A549 (cell line): ENCODE data around the gene NEGR1. TPM values are rescaled to one million over a fixed set of nuclear protein-coding genes. Genes with fewer than 3 reads are reported as not detected.

ENCODE experiments used
- ATAC-seq, 2 experiments: fragments of 200-7000 bp in 1 of 2; fragments of >200 bp in 1 of 2; cut with Nextera tagmentation in 1 of 2; cut with Tn5 transposase in 1 of 2; 3 replicates each; pipeline versions ENCODE4 v1.8.0 to v1.9.1; 2018 to 2020; ENCODE audit warnings: mild to moderate bottlenecking in 1 of 2, moderate library complexity in 1 of 2
- CTCF ChIA-PET: fragments of 300-600 bp; sonication (Branson Sonifier 250); formaldehyde crosslinking; extraction: SDS; loops from one replicate; lab custom pipeline; 2021; ENCODE audit warnings: antibody characterized with exemption, inconsistent platforms; lab: Yijun Ruan, JAX
- POLR2A ChIA-PET: fragments of 350-600 bp; formaldehyde crosslinking; extraction: SDS; loops from one replicate; lab custom pipeline; 2021; ENCODE audit warnings: antibody characterized with exemption, inconsistent platforms; lab: Yijun Ruan, JAX
- DNase-seq, 2 experiments: peaks; one replicate each; pipeline versions ENCODE4 v3.0.0 to v3.0.0-alpha.2; 2011 to 2016; ENCODE audit warnings: low read depth in 1 of 2, low spot score in 1 of 2
- FAIRE-seq: peaks from 2 replicates; lab custom pipeline; 2011; peaks lifted over from hg19 to GRCh38; lab: Jason Lieb, UNC
- H3K27ac ChIP-seq, 2 experiments: fragments of >200 bp; sonication (Bioruptor Twin); formaldehyde crosslinking; 3 replicates each; pipeline ENCODE4 v1.5.1; 2016 to 2017
- H3K4me1 ChIP-seq: fragments of >200 bp; sonication (Bioruptor Twin); formaldehyde crosslinking; 3 replicates; pipeline ENCODE4 v1.6.1; 2016
- H3K4me2 ChIP-seq: fragments of >200 bp; sonication (Bioruptor Twin); formaldehyde crosslinking; 3 replicates; pipeline ENCODE4 v1.6.1; 2016
- H3K4me3 ChIP-seq: fragments of >200 bp; sonication (Bioruptor Twin); formaldehyde crosslinking; 3 replicates; pipeline ENCODE4 v1.5.1; 2016
- H3K9me3 ChIP-seq: fragments of >200 bp; sonication (Bioruptor Twin); formaldehyde crosslinking; 3 replicates; pipeline ENCODE4 v1.6.1; 2016
- CBX8 ChIP-seq: fragments of 200-600 bp; sonication (generic); IDR thresholded peaks from 2 replicates; pipeline ENCODE4 v1.6.1; 2016
- CEBPB ChIP-seq, 2 experiments: fragments of >200 bp in 1 of 2; sonication (Bioruptor Twin) in 1 of 2; formaldehyde crosslinking in 1 of 2; IDR thresholded peaks; 2 replicates each; pipeline ENCODE4 v1.6.1; 2012 to 2016
- EHF ChIP-seq: fragments of 250-450 bp; sonication (Bioruptor Pico); IDR thresholded peaks from 2 replicates; pipeline ENCODE4 v1.5.0; 2020; ENCODE audit warnings: mild to moderate bottlenecking
- EP300 ChIP-seq, 2 experiments: fragments of >200 bp; sonication (Bioruptor Twin); formaldehyde crosslinking; IDR thresholded peaks; 2 replicates in 1 of 2; 3 replicates in 1 of 2; pipeline ENCODE4 v1.6.1; 2016 to 2017
- ESRRA ChIP-seq: fragments of 150-350 bp; IDR thresholded peaks from 2 replicates; pipeline ENCODE4 v1.6.1; 2014; ENCODE audit warnings: mild to moderate bottlenecking, low read length, borderline replicate concordance
- FOXS1 ChIP-seq: fragments of 250-450 bp; sonication (Bioruptor Pico); IDR thresholded peaks from 2 replicates; pipeline ENCODE4 v1.5.0; 2020; ENCODE audit warnings: mild to moderate bottlenecking, moderate library complexity
- HDAC2 ChIP-seq: fragments of 200-600 bp; sonication (generic); IDR thresholded peaks from 2 replicates; pipeline ENCODE4 v1.6.1; 2016
- HOXB13 ChIP-seq: fragments of 250-450 bp; sonication (Bioruptor Pico); IDR thresholded peaks from 2 replicates; pipeline ENCODE4 v1.5.0; 2020; ENCODE audit warnings: low read depth, mild to moderate bottlenecking, moderate library complexity
- JUN ChIP-seq, 2 experiments: fragments of >200 bp; sonication (Bioruptor Twin); formaldehyde crosslinking; IDR thresholded peaks; 2 replicates in 1 of 2; 3 replicates in 1 of 2; pipeline ENCODE4 v1.6.1; 2016 to 2017
- KDM5A ChIP-seq: fragments of 200-600 bp; sonication (generic); IDR thresholded peaks from 2 replicates; pipeline ENCODE4 v1.6.1; 2016; ENCODE audit warnings: antibody characterized with exemption, mild to moderate bottlenecking
- PHF8 ChIP-seq: fragments of 200-600 bp; sonication (generic); IDR thresholded peaks from 2 replicates; pipeline ENCODE4 v1.6.1; 2016; ENCODE audit warnings: low read depth, mild to moderate bottlenecking, antibody characterized with exemption, moderate library complexity, borderline replicate concordance
- POLR2A ChIP-seq: IDR thresholded peaks from 2 replicates; pipeline ENCODE4 v1.6.1; 2012; ENCODE audit warnings: mild to moderate bottlenecking, low read length
- RCOR1 ChIP-seq: fragments of 150-350 bp; IDR thresholded peaks from 2 replicates; pipeline ENCODE4 v1.6.1; 2014; ENCODE audit warnings: antibody characterized with exemption, low read length, low read depth
- RFX5 ChIP-seq: fragments of 450-650 bp; IDR thresholded peaks from 2 replicates; pipeline ENCODE4 v1.7.1; 2014; ENCODE audit warnings: antibody characterized with exemption, mild to moderate bottlenecking, moderate library complexity
- SMC3 ChIP-seq: fragments of >200 bp; sonication (Bioruptor Twin); formaldehyde crosslinking; IDR thresholded peaks from 3 replicates; pipeline ENCODE4 v1.6.1; 2018; ENCODE audit warnings: inconsistent platforms
- TFCP2L1 ChIP-seq: fragments of 250-450 bp; sonication (Bioruptor Pico); IDR thresholded peaks from 2 replicates; pipeline ENCODE4 v1.5.0; 2021; ENCODE audit warnings: mild to moderate bottlenecking
- TP53 ChIP-seq: fragments of 250-450 bp; sonication (Bioruptor Pico); IDR thresholded peaks from 2 replicates; pipeline ENCODE4 v1.5.0; 2021; ENCODE audit warnings: mild to moderate bottlenecking, moderate library complexity
- ZFP36 ChIP-seq: fragments of 450-650 bp; IDR thresholded peaks from 2 replicates; pipeline ENCODE4 v1.6.1; 2014; ENCODE audit warnings: borderline replicate concordance; ENCODE audit not compliant: partially characterized antibody
- WGBS: methylation state at CpG from one replicate; pipeline ENCODE4 v1.1.6; 2017; ENCODE audit errors: missing lambda C conversion rate; 5-methylcytosine and 5-hydroxymethylcytosine counted together
- polyA plus RNA-seq, 4 experiments: library from polyadenylated mRNA; depleted of rRNA in 3 of 4; stranded (reverse); fragments of >200 nt; fragmentation: RNase III in 1 of 4; extraction: RNeasy Plus Mini Kit Qiagen cat#74134 plus additional on column Dnase treatment in 1 of 4; gene quantifications; 2 replicates in 3 of 4; 3 replicates in 1 of 4; pipeline ENCODE4 v1.2.3, GENCODE V29; 2011 to 2017
- TF ChIP-seq, protein P1 (sequence below): fragments of 250-450 bp; sonication (Bioruptor Pico); IDR thresholded peaks from 2 replicates; pipeline ENCODE4 v1.5.0; 2020; ENCODE audit warnings: low read depth, mild to moderate bottlenecking, moderate library complexity
- TF ChIP-seq, protein P2 (sequence below): IDR thresholded peaks from 2 replicates; pipeline ENCODE4 v1.6.1; 2012
- TF ChIP-seq, protein P3 (sequence below): fragments of >200 bp; sonication (Bioruptor Twin); formaldehyde crosslinking; IDR thresholded peaks from 3 replicates; pipeline ENCODE4 v1.5.1; 2016
- TF ChIP-seq, protein P4 (sequence below): fragments of 450-650 bp; IDR thresholded peaks from 2 replicates; pipeline ENCODE4 v1.6.1; 2014; ENCODE audit warnings: antibody characterized with exemption

Gene NEGR1
- polyA plus RNA-seq, 2 of the 4 experiments (the other 2 are of a cell fraction), result not detected

GRCh38 chr1:71839876-71840275 is 442.5 kb downstream of the NEGR1 start:
- FAIRE-seq, result no peak
- ChIA-PET POLR2A (no interaction called here), CTCF (interaction anchor here (0.5 kb wide), 1 partner anchor 80 kb away, joined by 3 read pairs; no protein-coding TSS in a partner anchor)
- H3K27ac ChIP-seq, result no peak overlapping the region
- no peak for ATAC-seq
- H3K4me1 ChIP-seq, result no peaks in the 10 kb centered on the region
- TF ChIP-seq SMC3 (no peak), HDAC2 (no peak), CBX8 (no peak), HOXB13 (no peak), TP53 (no peak), POLR2A (no peak), EP300 (IDR thresholded peaks at IDR 0.05) (no peak), RCOR1 (no peak)
- TF ChIP-seq, protein P1, sequence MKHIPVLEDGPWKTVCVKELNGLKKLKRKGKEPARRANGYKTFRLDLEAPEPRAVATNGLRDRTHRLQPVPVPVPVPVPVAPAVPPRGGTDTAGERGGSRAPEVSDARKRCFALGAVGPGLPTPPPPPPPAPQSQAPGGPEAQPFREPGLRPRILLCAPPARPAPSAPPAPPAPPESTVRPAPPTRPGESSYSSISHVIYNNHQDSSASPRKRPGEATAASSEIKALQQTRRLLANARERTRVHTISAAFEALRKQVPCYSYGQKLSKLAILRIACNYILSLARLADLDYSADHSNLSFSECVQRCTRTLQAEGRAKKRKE (CRISPR knock-in tag), result no peak
- DNase-seq, result no peak
- H3K4me2 ChIP-seq, result no peak overlapping the region
- H3K4me3 ChIP-seq, result no peak overlapping the region
- WGBS, result 2% methylated on average over 4 of the region's 4 CpGs
- no peaks in the 10 kb centered on the region for H3K9me3 ChIP-seq

- Histone ChIP-seq H3K9me3 (no peaks in the 10 kb centered on the region), H3K4me3 (no peak overlapping the region), H3K4me2 (no peak overlapping the region), H3K4me1 (no peaks in the 10 kb centered on the region)
- POLR2A ChIA-PET, result no interaction called here
- CTCF ChIA-PET, result no interaction called here
- FAIRE-seq (no peak), DNase-seq (no peak)
- 2% methylated on average over 2 of the region's 2 CpGs for WGBS
- TF ChIP-seq RFX5 (no peak), PHF8 (no peak), ZFP36 (no peak), TP53 (no peak), EHF (CRISPR knock-in tag) (no peak)
- TF ChIP-seq, protein P2, sequence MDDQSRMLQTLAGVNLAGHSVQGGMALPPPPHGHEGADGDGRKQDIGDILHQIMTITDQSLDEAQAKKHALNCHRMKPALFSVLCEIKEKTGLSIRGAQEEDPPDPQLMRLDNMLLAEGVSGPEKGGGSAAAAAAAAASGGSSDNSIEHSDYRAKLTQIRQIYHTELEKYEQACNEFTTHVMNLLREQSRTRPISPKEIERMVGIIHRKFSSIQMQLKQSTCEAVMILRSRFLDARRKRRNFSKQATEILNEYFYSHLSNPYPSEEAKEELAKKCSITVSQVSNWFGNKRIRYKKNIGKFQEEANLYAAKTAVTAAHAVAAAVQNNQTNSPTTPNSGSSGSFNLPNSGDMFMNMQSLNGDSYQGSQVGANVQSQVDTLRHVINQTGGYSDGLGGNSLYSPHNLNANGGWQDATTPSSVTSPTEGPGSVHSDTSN, result no peak
- TF ChIP-seq, protein P3, sequence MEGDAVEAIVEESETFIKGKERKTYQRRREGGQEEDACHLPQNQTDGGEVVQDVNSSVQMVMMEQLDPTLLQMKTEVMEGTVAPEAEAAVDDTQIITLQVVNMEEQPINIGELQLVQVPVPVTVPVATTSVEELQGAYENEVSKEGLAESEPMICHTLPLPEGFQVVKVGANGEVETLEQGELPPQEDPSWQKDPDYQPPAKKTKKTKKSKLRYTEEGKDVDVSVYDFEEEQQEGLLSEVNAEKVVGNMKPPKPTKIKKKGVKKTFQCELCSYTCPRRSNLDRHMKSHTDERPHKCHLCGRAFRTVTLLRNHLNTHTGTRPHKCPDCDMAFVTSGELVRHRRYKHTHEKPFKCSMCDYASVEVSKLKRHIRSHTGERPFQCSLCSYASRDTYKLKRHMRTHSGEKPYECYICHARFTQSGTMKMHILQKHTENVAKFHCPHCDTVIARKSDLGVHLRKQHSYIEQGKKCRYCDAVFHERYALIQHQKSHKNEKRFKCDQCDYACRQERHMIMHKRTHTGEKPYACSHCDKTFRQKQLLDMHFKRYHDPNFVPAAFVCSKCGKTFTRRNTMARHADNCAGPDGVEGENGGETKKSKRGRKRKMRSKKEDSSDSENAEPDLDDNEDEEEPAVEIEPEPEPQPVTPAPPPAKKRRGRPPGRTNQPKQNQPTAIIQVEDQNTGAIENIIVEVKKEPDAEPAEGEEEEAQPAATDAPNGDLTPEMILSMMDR, result no peak
- TF ChIP-seq, all 56 proteins: peak for 0
- H3K27ac ChIP-seq, result no peak overlapping the region
- no peak for ATAC-seq
Observed at GRCh38 chr1:71836904-71837303, 445.4 kb downstream of the NEGR1 start.

DNA sequence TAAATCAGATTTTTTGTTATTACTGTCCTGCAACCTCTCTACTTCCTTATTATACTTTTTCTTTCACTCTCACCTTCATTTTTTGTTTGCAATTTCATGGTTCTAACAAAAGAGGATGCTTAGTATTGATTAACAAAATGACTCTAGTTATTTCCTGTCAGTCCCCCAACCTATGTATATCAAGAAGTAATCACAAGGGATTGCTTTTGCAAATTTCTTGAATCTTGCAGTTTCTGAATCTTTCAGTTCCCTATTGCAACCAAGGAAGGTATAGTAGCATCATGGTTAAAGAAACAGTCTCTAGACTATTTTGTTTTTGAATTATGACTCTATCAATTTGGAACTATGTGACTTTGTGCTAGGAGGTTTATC is 446.9 kb downstream of the NEGR1 start:
- ATAC-seq (no peak), FAIRE-seq (no peak), DNase-seq (no peak)
- ChIA-PET POLR2A (no interaction called here), CTCF (no interaction called here)
- no peak overlapping the region for H3K4me2 ChIP-seq
- no peaks in the 10 kb centered on the region for H3K9me3 ChIP-seq
- no peak for TF ChIP-seq FOXS1 (CRISPR knock-in tag)
- no peak for TF ChIP-seq JUN (IDR thresholded peaks at IDR 0.05)
- TF ChIP-seq, protein P3, result no peak
- TF ChIP-seq, protein P1 (CRISPR knock-in tag), result no peak
- TF ChIP-seq CEBPB (IDR thresholded peaks at IDR 0.05), result no peak
- TF ChIP-seq TFCP2L1 (CRISPR knock-in tag), result no peak
- TF ChIP-seq KDM5A, result no peak
- TF ChIP-seq, protein P4, sequence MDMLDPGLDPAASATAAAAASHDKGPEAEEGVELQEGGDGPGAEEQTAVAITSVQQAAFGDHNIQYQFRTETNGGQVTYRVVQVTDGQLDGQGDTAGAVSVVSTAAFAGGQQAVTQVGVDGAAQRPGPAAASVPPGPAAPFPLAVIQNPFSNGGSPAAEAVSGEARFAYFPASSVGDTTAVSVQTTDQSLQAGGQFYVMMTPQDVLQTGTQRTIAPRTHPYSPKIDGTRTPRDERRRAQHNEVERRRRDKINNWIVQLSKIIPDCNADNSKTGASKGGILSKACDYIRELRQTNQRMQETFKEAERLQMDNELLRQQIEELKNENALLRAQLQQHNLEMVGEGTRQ, result no peak
- no peak for TF ChIP-seq ESRRA
- no peaks in the 10 kb centered on the region for H3K4me1 ChIP-seq
- no peak overlapping the region for H3K4me3 ChIP-seq
- H3K27ac ChIP-seq, result no peak overlapping the region
